ENCODE results near the gene AHCY. TPM values are rescaled to one million over a fixed set of nuclear protein-coding genes. Genes with fewer than 3 reads are reported as not detected.

Gene AHCY
- total RNA-seq, 6 experiments from 2014 or later = 66.5 to 142 (median 111) TPM

DNA sequence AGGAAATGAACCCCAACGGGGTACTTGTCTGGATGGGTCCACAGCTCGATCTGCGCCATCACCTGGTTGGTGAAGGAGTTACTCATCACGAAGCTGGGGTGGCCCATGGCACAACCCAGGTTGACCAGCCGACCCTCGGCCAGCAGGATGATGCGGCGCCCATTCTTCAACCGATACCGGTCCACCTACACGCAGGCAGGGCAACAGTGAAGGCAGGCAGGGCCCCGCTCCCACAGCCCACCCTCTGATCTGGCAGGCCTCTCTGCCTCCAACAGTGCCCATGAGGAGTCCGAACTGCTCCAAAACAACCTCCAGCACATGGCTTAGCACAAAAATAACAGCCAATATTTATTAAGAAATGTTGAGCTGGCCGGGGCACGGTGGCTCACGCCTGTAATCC lies 17.7 kb downstream of the AHCY start:
- Histone ChIP-seq H3K9me3 (no peaks in the 10 kb centered on the region), H3K36me3 (peaks cover 0 to 78% (median 38%) of the 10 kb centered on the region in 4 donors), H3K4me3 (no peak overlapping the region), H3K27ac (no peak overlapping the region), H3K27me3 (no peaks in the 10 kb centered on the region), H3K4me1 (no peaks in the 10 kb centered on the region)
- TF ChIP-seq, protein P1, sequence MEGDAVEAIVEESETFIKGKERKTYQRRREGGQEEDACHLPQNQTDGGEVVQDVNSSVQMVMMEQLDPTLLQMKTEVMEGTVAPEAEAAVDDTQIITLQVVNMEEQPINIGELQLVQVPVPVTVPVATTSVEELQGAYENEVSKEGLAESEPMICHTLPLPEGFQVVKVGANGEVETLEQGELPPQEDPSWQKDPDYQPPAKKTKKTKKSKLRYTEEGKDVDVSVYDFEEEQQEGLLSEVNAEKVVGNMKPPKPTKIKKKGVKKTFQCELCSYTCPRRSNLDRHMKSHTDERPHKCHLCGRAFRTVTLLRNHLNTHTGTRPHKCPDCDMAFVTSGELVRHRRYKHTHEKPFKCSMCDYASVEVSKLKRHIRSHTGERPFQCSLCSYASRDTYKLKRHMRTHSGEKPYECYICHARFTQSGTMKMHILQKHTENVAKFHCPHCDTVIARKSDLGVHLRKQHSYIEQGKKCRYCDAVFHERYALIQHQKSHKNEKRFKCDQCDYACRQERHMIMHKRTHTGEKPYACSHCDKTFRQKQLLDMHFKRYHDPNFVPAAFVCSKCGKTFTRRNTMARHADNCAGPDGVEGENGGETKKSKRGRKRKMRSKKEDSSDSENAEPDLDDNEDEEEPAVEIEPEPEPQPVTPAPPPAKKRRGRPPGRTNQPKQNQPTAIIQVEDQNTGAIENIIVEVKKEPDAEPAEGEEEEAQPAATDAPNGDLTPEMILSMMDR (IDR thresholded peaks at IDR 0.05) = no peak
- no peak for TF ChIP-seq POLR2A (IDR thresholded peaks at IDR 0.05)
- ATAC-seq (no peak), DNase-seq (no peak)
- 88% methylated on average over 4 of the region's 16 CpGs for WGBS (ENCODE audit: insufficient coverage, low coverage, low lambda C conversion rate, missing lambda C conversion rate)
- intact Hi-C loops (cut with DNase I) = no loop called here

DNA sequence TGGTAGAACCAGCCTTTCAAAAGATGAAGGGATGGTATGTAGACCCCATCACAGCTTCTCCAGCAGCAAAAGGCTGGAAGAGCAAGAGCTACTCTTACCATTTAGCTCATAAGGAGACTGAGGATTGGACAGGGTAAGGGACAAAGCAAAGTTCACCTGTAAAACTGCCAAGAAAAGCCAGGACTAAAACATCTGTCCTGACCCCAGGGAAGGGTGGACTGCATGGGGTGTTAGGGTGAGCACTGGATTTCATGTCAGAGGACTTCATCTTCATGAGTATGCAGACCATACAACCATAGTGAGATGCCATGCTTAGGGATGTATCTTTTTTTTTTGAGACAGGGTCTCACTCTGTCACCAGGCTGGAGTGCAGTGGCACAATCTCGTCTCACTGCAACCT lies 19.3 kb downstream of the AHCY start:
- peaks cover 0 to 82% (median 40%) of the 10 kb centered on the region in 4 donors for H3K36me3 ChIP-seq
- intact Hi-C loops (cut with DNase I) = no loop called here
- TF ChIP-seq, protein P1 (IDR thresholded peaks at IDR 0.05) = no peak
- no peak for TF ChIP-seq POLR2A (IDR thresholded peaks at IDR 0.05)
- no peaks in the 10 kb centered on the region for H3K9me3 ChIP-seq
- WGBS (ENCODE audit: insufficient coverage, low coverage, low lambda C conversion rate, missing lambda C conversion rate) = 83% methylated on average over 1 of the region's 1 CpG
- no peak overlapping the region for H3K4me3 ChIP-seq
- ATAC-seq (peak in 3 of 4 donors; percentile 17 to 76 (median 66)), DNase-seq (no peak)
- no peak overlapping the region for H3K27ac ChIP-seq
- H3K4me1 ChIP-seq = no peaks in the 10 kb centered on the region
- H3K27me3 ChIP-seq = no peaks in the 10 kb centered on the region

DNA sequence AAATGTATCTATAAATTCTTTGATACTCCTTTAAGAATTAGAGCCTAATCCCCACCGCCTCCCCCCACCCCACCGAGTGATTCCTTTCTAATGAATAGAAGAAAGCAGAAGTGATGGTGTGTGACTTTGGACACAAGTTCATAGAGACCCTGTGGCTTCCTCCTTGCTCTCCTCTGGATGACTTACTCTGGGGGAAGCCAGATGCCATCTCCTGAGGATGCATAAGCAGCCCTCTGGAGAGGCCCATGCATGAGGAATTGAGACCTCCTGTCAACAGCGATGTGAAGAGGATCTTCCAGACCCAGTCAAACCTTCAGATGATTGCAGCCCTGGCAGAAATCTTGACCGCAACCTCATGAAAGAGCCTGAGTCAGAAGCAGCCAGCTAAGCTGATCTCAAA lies 21.1 kb downstream of the AHCY start:
- no peaks in the 10 kb centered on the region for H3K4me1 ChIP-seq
- no peaks in the 10 kb centered on the region for H3K27me3 ChIP-seq
- DNase-seq (no peak), ATAC-seq (no peak)
- no peaks in the 10 kb centered on the region for H3K9me3 ChIP-seq
- intact Hi-C loops (cut with DNase I) = no loop called here
- peaks cover 0 to 81% (median 40%) of the 10 kb centered on the region in 4 donors for H3K36me3 ChIP-seq
- no peak for TF ChIP-seq POLR2A (IDR thresholded peaks at IDR 0.05)
- TF ChIP-seq, protein P1 (IDR thresholded peaks at IDR 0.05) = no peak
- no peak overlapping the region for H3K27ac ChIP-seq
- WGBS (ENCODE audit: insufficient coverage, low coverage, low lambda C conversion rate, missing lambda C conversion rate) = 75% methylated on average over 3 of the region's 4 CpGs
- no peak overlapping the region for H3K4me3 ChIP-seq

DNA sequence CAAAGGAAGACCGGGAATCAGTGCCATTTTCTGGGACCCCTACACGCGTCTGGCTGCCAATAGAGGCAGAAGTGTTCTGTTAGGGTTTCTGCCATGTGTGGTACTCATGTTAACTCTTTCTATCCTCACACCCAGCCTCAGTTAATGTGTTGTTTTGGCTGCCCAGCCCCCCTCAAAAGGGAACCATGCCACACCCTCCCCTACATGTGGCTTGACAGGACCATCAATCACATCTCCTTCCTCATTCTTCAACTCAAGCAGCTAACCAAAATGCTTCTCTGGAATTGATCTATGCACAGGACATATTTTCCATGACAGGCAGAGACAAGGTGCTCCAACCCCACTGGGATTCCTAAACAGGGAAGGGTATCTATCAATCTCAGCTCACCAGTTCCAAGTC lies 22.0 kb downstream of the AHCY start:
- TF ChIP-seq, protein P1 (IDR thresholded peaks at IDR 0.05) = no peak
- TF ChIP-seq POLR2A (IDR thresholded peaks at IDR 0.05) = no peak
- no peak overlapping the region for H3K4me3 ChIP-seq
- DNase-seq (no peak), ATAC-seq (no peak)
- intact Hi-C loops (cut with DNase I) = no loop called here
- no CpG with 5 or more reads among the region's 3 CpGs for WGBS (ENCODE audit: insufficient coverage, low coverage, low lambda C conversion rate, missing lambda C conversion rate)
- peaks cover 0 to 82% (median 38%) of the 10 kb centered on the region in 4 donors for H3K36me3 ChIP-seq
- H3K27me3 ChIP-seq = no peaks in the 10 kb centered on the region
- no peak overlapping the region for H3K27ac ChIP-seq
- H3K9me3 ChIP-seq = no peaks in the 10 kb centered on the region
- H3K4me1 ChIP-seq = no peaks in the 10 kb centered on the region

DNA sequence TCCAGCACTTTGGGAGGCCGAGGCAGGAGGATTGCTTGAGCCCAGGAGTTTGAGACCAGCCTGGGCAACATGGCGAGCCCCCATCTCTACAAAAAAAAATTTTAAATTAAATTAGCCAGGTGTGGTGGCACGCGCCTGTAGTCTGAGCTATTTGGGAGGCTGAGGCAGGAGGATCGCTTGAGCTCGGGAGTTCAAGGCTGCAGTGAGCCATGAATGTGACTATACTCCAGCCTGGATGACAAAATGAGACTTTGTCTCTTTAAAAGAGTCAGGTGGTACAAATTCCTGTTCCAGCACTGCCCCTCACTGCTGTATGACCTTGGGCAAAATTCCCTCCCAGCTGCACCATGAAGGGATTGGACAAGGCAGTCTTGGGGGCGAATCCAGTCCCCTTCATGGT lies 28.5 kb downstream of the AHCY start:
- H3K36me3 ChIP-seq = peaks cover 0 to 18% (median 3%) of the 10 kb centered on the region in 4 donors
- no peaks in the 10 kb centered on the region for H3K9me3 ChIP-seq
- H3K27me3 ChIP-seq = no peaks in the 10 kb centered on the region
- H3K4me1 ChIP-seq = peaks cover 0 to 11% (median 2%) of the 10 kb centered on the region in 4 donors
- H3K4me3 ChIP-seq = no peak overlapping the region
- TF ChIP-seq, protein P1 (IDR thresholded peaks at IDR 0.05) = no peak
- no peak for TF ChIP-seq POLR2A (IDR thresholded peaks at IDR 0.05)
- 100% methylated on average over 1 of the region's 7 CpGs for WGBS (ENCODE audit: insufficient coverage, low coverage, low lambda C conversion rate, missing lambda C conversion rate)
- no peak overlapping the region for H3K27ac ChIP-seq
- intact Hi-C loops (cut with DNase I) = no loop called here
- DNase-seq (no peak), ATAC-seq (no peak)
